GM19468 (cell line): ENCODE data around the gene CSRNP2.
"Not testable (repeated sequence)": the region's sequence is repeated elsewhere in the genome, so short reads cannot be mapped to it uniquely, and the experiment has no call there.

Experiments
- ATAC-seq: cut with Tn5 transposase; IDR thresholded peaks from one replicate; pipeline ENCODE4 v1.9.1; 2021; ENCODE audit warnings: mild to moderate bottlenecking, moderate library complexity, moderate number of reproducible peaks; ENCODE audit not compliant: unreplicated experiment; ENCODE audit errors: extremely low read depth

CSRNP2 gene

GRCh38 chr12:51033048-51033447 lies 50.3 kb downstream of the CSRNP2 start:
- no peak for ATAC-seq

- ATAC-seq = no peak
Observed at GRCh38 chr12:51028813-51029150, 54.6 kb downstream of the CSRNP2 start.

GRCh38 chr12:51028126-51028812 lies 55.1 kb downstream of the CSRNP2 start:
- ATAC-seq = no peak

- ATAC-seq = no peak
Observed at GRCh38 chr12:51027342-51027835, 56.0 kb downstream of the CSRNP2 start.

- ATAC-seq = no peak
Observed at GRCh38 chr12:51025836-51026638, 57.4 kb downstream of the CSRNP2 start, which contains the start of gene SLC11A2. Gene SLC11A2 (minus strand): TSS chr12:51026384. CDS start chr12:51010728, 15,656 bp downstream.

- no peak for ATAC-seq
Observed at GRCh38 chr12:51025338-51025835, 58.0 kb downstream of the CSRNP2 start.

GRCh38 chr12:51023625-51024382 lies 59.6 kb downstream of the CSRNP2 start:
- ATAC-seq = no peak

DNA sequence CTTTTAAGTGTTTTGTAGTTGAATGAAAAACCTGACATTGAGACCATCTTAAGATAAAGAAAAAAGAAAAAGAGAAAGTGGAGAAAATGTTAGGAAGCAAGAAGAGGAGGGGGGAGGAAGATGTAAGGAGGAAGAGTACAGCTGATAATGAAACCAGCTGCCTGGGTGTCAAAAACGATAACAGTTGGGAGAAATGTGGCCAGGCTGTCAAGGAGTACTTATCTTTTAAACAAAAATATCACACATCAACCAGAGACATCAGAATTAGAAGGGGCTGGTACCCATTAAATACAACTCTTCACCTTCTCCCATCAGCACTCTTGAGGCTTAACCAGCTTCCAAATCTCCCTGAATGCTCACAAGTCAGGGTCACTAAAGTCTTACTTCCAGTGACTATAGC lies 61.7 kb downstream of the CSRNP2 start:
- ATAC-seq = no peak

GRCh38 chr12:51020448-51021182 lies 62.8 kb downstream of the CSRNP2 start:
- no peak for ATAC-seq

DNA sequence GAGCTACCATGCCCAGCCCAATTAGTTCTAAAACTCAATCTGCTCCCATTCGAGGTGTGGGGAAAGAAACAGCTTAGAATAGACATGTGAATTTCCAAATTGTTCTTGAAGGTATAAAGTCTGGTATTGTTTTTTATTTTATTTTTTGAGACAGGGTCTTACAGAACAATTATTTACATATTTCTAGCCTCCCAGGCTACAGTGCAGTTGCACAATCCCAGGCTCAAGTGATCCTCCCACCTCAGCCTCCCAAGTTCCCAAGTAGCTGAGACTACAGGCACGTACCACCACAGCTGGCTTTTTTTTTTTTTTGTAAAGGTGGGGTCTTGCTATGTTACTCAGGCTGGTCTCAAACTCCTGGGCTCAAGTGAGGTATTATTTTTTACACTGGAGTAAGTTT lies 63.5 kb downstream of the CSRNP2 start:
- no peak for ATAC-seq

- ATAC-seq = no peak
Observed at GRCh38 chr12:51018956-51019355, 64.4 kb downstream of the CSRNP2 start.

GRCh38 chr12:51017452-51017851 lies 65.9 kb downstream of the CSRNP2 start:
- no peak for ATAC-seq

GRCh38 chr12:51014467-51014866 lies 68.9 kb downstream of the CSRNP2 start:
- not testable (repeated sequence) for ATAC-seq

GRCh38 chr12:51013441-51013840 lies 70.0 kb downstream of the CSRNP2 start:
- ATAC-seq = no peak

DNA sequence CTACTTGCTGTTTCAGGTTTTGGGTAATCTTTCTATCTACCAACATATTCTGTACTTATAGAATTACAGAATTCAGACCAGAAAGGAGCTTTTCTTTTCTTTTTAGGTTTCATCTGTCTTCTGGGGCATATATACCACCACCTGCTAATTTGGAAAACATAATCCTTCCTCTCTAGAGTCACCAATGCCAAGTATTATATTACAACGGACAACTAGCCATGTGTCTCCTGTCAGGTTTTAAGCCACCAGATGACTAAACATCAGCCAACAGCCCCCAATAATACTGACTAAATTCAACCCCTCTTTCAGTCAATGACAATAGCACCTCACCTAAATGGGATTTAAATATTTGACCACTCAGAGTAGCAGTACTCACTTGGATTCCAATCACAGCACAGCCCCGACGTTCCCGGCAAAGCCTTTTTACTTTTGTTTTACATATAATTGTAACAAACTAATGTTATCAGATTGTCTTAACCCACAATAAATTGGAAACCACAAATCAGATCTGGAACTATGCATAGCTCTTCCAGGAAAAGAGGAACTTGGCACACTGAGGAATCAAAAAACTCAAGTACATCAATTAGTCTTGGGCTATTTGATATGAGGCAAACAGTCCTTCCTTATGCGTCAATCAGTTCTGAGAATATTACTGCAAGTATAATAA lies 70.7 kb downstream of the CSRNP2 start:
- ATAC-seq = no peak

- ATAC-seq = no peak
Observed at GRCh38 chr12:51011955-51012354, 71.4 kb downstream of the CSRNP2 start.
